Measurements from ENCODE around the gene RIMBP2. TPM values are rescaled to one million over a fixed set of nuclear protein-coding genes. Genes with fewer than 3 reads are reported as not detected.
"Not testable (repeated sequence)": the region's sequence is repeated elsewhere in the genome, so short reads cannot be mapped to it uniquely, and the experiment has no call there.

RIMBP2 gene
- total RNA-seq, 1 donor from 2014 or later: 0.27 TPM

GRCh38 chr12:130761537-130762318, 45.6 kb upstream of the RIMBP2 start:
- DNase-seq (no peak), ATAC-seq (peak; percentile 28 to 33)
- Histone ChIP-seq H3K4me1 (no peaks in the 10 kb centered on the region), H3K9me3 (no peaks in the 10 kb centered on the region), H3K36me3 (no peaks in the 10 kb centered on the region), H3K4me3 (no peak overlapping the region), H3K27ac (no peak overlapping the region), H3K27me3 (ENCODE audit: low read depth) (peaks cover 11% of the 10 kb centered on the region)
- peak; percentile 36 for TF ChIP-seq CTCF (IDR thresholded peaks at IDR 0.05)
- intact Hi-C loops (cut with DNase I): no loop called here

GRCh38 chr12:130754234-130754901, 38.3 kb upstream of the RIMBP2 start:
- TF ChIP-seq CTCF (IDR thresholded peaks at IDR 0.05): no peak
- H3K27me3 ChIP-seq (ENCODE audit: low read depth): peaks cover 8% of the 10 kb centered on the region
- DNase-seq: no peak
- no peaks in the 10 kb centered on the region for H3K36me3 ChIP-seq
- peaks cover 3% of the 10 kb centered on the region for H3K9me3 ChIP-seq
- H3K27ac ChIP-seq: no peak overlapping the region
- intact Hi-C loops (cut with DNase I): no loop called here
- no peak overlapping the region for H3K4me3 ChIP-seq
- no peaks in the 10 kb centered on the region for H3K4me1 ChIP-seq
- no peak for ATAC-seq

GRCh38 chr12:130752692-130753230, 36.7 kb upstream of the RIMBP2 start:
- no peaks in the 10 kb centered on the region for H3K36me3 ChIP-seq
- no peak for TF ChIP-seq CTCF (IDR thresholded peaks at IDR 0.05)
- H3K9me3 ChIP-seq: peaks cover 3% of the 10 kb centered on the region
- intact Hi-C loops (cut with DNase I): no loop called here
- DNase-seq (no peak), ATAC-seq (no peak)
- peaks cover 8% of the 10 kb centered on the region for H3K27me3 ChIP-seq (ENCODE audit: low read depth)
- H3K4me3 ChIP-seq: no peak overlapping the region
- H3K27ac ChIP-seq: no peak overlapping the region
- H3K4me1 ChIP-seq: peaks cover 5% of the 10 kb centered on the region

- H3K4me1 ChIP-seq; ATAC-seq; H3K4me3 ChIP-seq; H3K27me3 ChIP-seq (ENCODE audit: low read depth); intact Hi-C loops (cut with DNase I); H3K36me3 ChIP-seq; H3K27ac ChIP-seq; DNase-seq; H3K9me3 ChIP-seq: not testable (repeated sequence)
Measured at GRCh38 chr12:130752037-130752436, 35.9 kb upstream of the RIMBP2 start.

- TF ChIP-seq CTCF (IDR thresholded peaks at IDR 0.05): no peak
- intact Hi-C loops (cut with DNase I): no loop called here
- ATAC-seq (no peak), DNase-seq (no peak)
- Histone ChIP-seq H3K27ac (no peak overlapping the region), H3K4me1 (peaks cover 6% of the 10 kb centered on the region), H3K9me3 (no peaks in the 10 kb centered on the region), H3K4me3 (no peak overlapping the region), H3K36me3 (no peaks in the 10 kb centered on the region), H3K27me3 (ENCODE audit: low read depth) (peaks cover 8% of the 10 kb centered on the region)
Measured at GRCh38 chr12:130748786-130749185, 32.7 kb upstream of the RIMBP2 start.
